ENCODE measurements around the gene API5. TPM values are rescaled to one million over a fixed set of nuclear protein-coding genes. Genes with fewer than 3 reads are reported as not detected.

The API5 gene
- total RNA-seq, 2 donors from 2014 or later: 69.8 to 79.1 TPM

GRCh38 chr11:43358279-43358800, 46.5 kb downstream of the API5 start:
- no peak for DNase-seq (ENCODE audit: low spot score)
- intact Hi-C loops (cut with DNase I): no loop called here

- intact Hi-C loops (cut with DNase I): no loop called here
- peak; percentile 98 for DNase-seq (ENCODE audit: low spot score)
These were observed 47.1 kb downstream of the API5 start, which contains the start of gene TTC17 for GRCh38 chr11:43358801-43359421. Gene TTC17 (plus strand): TSS chr11:43358920. CDS start chr11:43358955, 35 bp downstream.

DNA sequence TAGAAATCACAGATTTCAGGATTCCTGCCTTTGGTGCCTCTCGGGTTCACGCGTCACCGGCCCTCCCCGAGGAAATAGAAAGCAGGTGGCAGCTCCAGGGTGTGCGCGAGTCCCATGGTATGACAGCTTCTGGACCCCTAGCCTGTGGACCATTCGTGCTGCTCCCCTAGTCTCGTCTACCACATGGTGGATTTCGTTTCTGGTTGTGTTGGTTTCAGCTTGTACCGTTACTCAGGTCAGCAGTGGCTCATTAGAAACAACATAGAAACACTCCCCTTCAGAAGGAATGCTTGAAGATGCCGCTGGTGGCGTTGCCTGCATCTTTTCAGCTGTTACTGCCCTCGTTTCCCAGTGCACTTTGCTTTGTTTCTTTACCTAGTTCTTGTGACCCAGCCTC, 47.6 kb downstream of the API5 start:
- no peak for DNase-seq (ENCODE audit: low spot score)
- intact Hi-C loops (cut with DNase I): no loop called here

DNA sequence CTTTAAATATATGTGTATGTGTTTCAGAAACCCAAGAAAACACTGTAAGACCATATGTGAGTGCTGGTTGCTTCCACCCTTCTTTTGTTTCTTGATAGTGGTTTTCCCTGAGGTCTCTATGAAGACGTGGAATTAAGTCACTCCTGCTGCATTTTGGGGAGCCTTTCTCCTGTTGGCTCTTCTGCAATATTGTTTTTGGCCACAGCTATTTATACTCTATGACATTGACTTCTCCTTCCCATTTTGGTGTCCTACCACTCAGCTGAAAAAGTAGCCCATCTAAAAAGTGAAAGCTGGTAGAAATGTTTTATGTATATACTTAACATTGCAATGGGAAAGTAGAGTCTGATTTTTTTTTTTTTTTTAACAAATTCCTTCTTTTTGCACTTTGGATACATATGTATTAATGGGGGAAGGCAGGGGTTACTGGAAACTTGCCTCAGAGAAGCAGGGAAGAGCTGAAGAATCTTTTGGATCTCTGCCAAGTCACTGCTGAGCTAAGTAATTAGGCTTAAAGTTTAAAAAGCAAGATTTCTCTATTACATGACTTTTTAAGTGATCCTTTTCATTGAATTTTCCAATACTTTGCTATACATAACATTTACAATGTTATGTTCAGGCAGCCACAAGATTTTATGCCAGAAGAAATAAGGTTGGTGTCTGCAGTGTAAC, 48.7 kb downstream of the API5 start:
- intact Hi-C loops (cut with DNase I): no loop called here
- DNase-seq (ENCODE audit: low spot score): no peak

GRCh38 chr11:43366677-43367076, 54.9 kb downstream of the API5 start:
- DNase-seq (ENCODE audit: low spot score): no peak
- intact Hi-C loops (cut with DNase I): no loop called here

GRCh38 chr11:43367382-43368178, 55.8 kb downstream of the API5 start:
- intact Hi-C loops (cut with DNase I): no loop called here
- DNase-seq (ENCODE audit: low spot score): no peak

GRCh38 chr11:43376065-43376464, 64.3 kb downstream of the API5 start:
- intact Hi-C loops (cut with DNase I): no loop called here
- no peak for DNase-seq (ENCODE audit: low spot score)

DNA sequence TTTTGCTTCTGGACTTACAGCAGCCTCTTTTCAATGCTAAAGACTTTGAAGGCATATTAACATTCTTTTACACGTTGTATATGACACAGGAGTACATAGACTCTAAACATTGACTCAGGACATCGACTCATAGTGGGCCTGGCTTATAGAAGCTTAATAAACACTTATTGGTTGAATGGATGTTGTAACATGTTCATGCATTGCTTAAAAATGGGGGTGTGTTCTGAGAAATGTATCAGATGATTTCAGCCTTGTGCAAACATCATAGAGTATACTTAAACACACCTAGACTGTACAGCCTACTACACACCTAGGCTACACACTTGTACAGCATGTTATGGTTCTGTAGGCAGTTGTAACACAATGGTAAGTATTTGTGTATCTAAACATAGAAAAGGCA, 64.8 kb downstream of the API5 start:
- intact Hi-C loops (cut with DNase I): no loop called here

GRCh38 chr11:43377389-43377788, 65.6 kb downstream of the API5 start:
- intact Hi-C loops (cut with DNase I): no loop called here

More for the DNA sequence above, 64.8 kb downstream of the API5 start:
- DNase-seq (ENCODE audit: low spot score): no peak

GRCh38 chr11:43378897-43379296, 67.1 kb downstream of the API5 start:
- no peak for DNase-seq (ENCODE audit: low spot score)
- intact Hi-C loops (cut with DNase I): no loop called here

More at GRCh38 chr11:43377389-43377788, 65.6 kb downstream of the API5 start:
- no peak for DNase-seq (ENCODE audit: low spot score)

DNA sequence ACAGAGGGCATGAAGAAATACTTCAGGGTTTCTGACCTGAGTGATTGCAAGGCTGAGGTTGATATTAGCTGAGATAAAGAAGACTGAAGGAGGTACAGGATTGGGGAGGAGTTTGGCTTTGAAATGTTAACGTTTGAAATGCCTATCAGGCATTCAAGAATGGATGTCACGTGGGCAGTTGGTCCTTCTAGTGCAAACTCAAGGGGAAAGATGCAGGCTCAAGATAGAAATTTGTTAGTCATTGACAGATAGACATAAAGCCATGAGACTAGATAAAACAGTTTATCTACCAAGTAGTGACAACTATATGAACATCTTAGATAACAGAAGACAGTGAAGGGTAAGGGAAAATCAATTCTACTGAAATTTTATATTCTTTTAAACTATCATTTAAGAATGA, 70.0 kb downstream of the API5 start:
- intact Hi-C loops (cut with DNase I): no loop called here
- DNase-seq (ENCODE audit: low spot score): no peak

GRCh38 chr11:43382614-43383013, 70.8 kb downstream of the API5 start:
- intact Hi-C loops (cut with DNase I): no loop called here
- DNase-seq (ENCODE audit: low spot score): no peak

DNA sequence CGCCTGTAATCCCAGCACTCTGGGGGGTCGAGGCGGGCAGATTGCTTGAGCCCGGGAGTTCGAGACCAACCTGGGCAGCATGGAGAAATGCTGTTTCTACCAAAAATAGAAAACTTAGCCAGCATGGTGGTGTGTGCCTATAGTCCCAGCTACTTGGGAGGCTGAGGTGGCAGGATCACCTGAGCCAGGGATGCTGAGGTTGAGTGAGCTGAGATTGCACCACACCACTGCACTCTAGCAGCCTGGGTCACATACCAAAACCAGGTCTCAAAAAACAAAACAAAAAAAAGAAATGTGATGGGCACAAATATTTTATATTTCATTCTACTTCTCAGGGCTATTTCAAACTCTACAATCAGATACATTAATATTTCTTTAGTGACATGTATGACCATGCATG, 72.6 kb downstream of the API5 start:
- intact Hi-C loops (cut with DNase I): no loop called here
- DNase-seq (ENCODE audit: low spot score): no peak

DNA sequence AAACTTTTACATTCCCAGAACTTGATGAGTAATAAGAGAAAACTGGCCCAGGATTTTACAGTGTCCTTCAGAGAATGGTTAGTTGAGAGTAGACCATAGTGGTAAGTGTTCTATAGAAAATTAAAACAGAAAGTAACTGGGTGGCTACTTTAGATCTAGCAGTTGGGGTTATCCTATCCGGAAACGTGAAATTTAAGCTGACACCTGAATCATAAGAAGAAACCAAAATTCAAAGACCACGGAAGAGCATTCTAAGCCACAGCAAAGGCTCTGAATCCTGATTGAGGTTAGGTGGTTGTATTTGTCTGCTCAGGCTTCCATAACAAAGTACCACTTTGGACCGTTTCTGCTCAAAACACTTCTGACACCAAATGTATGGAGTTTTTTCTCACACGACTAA, 80.9 kb downstream of the API5 start:
- no peak for DNase-seq (ENCODE audit: low spot score)
- intact Hi-C loops (cut with DNase I): no loop called here

DNA sequence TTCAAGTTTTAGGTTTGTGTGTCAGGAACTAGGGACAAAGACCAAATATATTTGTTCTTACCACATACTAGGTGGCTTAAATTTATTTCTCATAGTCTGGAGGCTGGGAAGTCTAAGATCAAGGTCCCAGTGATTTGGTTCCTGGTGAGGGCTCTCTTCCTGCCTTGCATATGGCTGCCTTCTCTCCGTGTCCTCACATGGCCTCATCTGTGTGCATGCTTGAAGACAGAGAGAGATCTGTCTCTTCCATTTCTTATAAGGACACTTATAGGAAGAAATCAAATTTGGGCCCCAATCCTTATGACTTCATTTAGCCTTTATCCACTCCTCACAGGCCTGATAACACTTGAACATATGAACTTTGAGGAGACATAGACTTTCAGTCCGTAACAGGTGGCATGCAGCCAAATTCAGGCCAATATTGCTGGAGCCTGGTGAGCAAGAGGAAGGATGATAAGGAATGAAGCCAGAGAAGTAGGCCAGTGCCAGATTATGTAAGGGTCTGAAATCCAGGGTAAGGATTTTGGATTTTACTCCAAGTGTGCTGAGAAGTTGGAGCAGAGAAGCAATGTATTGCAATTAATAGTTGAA, 82.1 kb downstream of the API5 start:
- no peak for DNase-seq (ENCODE audit: low spot score)
- intact Hi-C loops (cut with DNase I): no loop called here

Other genes with a start within 250 kb of the API5 start
- gene TTC17, start 46.9 kb downstream of the API5 start, total RNA-seq: 10 to 100 TPM; 49.6 to 60.9 TPM